ENCODE results near the gene ACYP2.
A peak's percentile ranks its signal among the peaks of the same experiment; 100 is the strongest.

ACYP2 gene

DNA sequence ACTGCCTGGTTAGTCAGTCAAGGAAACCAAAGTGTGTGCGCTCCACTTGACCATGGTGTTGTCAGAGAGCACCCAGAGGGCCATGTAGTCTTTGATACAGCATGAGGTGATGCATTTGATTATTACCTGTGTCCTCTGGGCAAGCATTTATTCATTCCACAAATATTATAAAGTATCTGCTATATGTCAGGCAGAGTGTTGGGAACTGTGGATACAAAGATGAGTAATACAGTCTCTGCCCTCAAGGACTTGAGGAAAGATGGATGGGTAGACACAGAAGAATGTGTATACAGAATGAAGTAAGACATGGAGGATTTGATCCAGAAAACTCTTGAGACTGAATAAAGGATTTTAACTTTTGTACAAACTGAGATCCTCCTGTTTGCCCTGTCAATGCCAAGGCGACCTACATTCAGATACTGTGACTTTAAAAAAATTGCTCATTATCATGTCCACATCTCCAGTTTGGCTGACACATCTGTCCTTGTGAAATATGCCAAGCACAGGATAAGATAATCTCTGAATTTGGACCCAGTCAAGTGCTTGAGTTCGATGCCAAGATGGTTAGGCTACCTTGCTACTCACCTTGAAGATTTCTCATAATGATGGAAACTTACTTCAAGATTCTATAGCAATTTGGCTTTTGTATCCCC is 50.8 kb downstream of the ACYP2 start:
- no peak for TF ChIP-seq ZFX (IDR thresholded peaks at IDR 0.05)
- TF ChIP-seq, protein P1, sequence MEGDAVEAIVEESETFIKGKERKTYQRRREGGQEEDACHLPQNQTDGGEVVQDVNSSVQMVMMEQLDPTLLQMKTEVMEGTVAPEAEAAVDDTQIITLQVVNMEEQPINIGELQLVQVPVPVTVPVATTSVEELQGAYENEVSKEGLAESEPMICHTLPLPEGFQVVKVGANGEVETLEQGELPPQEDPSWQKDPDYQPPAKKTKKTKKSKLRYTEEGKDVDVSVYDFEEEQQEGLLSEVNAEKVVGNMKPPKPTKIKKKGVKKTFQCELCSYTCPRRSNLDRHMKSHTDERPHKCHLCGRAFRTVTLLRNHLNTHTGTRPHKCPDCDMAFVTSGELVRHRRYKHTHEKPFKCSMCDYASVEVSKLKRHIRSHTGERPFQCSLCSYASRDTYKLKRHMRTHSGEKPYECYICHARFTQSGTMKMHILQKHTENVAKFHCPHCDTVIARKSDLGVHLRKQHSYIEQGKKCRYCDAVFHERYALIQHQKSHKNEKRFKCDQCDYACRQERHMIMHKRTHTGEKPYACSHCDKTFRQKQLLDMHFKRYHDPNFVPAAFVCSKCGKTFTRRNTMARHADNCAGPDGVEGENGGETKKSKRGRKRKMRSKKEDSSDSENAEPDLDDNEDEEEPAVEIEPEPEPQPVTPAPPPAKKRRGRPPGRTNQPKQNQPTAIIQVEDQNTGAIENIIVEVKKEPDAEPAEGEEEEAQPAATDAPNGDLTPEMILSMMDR (conservative IDR thresholded peaks at IDR 0.05): no peak
- H3K27ac ChIP-seq: no peak overlapping the region

DNA sequence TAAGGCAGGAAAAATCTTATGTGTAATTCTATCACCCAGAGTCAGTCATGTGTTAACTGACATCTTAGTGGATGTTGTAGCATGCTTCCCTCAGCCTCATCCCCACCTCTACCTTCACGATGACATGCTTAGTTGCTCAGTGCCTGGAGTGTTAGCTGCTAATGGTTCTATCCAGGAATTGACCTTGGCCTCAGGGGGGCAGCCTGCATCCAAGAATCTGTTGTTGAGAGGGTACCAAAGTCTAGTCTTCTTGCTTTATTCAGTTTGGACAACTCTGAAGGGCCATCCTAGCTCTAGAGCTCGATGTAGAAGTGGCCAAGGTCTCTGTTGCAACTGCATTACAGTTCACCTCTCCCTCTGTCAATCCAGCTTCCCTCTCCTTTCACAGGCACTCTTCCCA is 61.2 kb downstream of the ACYP2 start:
- no peak for TF ChIP-seq ZFX (IDR thresholded peaks at IDR 0.05)
- TF ChIP-seq, protein P1 (conservative IDR thresholded peaks at IDR 0.05): peak; percentile 9; the same call in 1 of the 2 replicates
- no peak overlapping the region for H3K27ac ChIP-seq

DNA sequence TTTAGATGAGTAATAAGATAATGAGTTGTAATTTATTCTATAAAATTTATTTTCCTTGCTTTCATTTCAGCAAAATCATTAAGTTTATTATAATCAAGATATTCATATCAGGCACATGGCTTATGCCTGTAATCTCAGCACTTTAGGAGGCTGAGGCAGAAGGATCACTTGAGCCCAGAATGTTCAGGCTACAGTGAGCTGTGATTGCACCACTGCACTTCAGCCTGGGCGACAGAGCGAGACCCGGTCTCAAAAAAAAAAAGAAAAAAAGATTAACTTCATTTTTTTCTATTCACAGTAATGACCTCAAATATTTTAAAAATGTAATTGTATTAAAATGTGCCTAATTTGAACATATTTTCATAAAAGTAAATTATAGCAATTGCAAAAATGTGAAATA is 67.9 kb downstream of the ACYP2 start:
- TF ChIP-seq, protein P1 (conservative IDR thresholded peaks at IDR 0.05): no peak
- TF ChIP-seq ZFX (IDR thresholded peaks at IDR 0.05): no peak
- no peak overlapping the region for H3K27ac ChIP-seq

DNA sequence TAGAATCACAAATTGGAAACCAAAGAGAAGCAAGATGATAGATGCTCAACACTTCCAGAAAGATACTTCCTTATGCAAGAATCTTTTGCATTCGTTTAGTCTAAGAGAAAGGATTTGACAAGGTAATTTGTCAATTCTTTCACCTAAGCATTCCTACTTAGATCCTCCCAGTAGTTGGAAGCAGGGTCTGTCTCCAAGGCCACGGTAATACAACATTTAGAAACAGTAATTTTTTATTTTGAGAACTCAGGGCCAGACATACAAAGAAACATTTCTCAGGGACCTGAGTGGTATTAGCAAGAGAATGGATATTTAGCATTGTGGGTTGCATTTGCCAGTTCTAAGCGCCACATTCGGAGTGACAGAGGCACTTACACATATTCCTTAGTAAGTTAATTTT is 68.6 kb downstream of the ACYP2 start:
- H3K27ac ChIP-seq: no peak overlapping the region
- TF ChIP-seq, protein P1 (conservative IDR thresholded peaks at IDR 0.05): no peak
- no peak for TF ChIP-seq ZFX (IDR thresholded peaks at IDR 0.05)

DNA sequence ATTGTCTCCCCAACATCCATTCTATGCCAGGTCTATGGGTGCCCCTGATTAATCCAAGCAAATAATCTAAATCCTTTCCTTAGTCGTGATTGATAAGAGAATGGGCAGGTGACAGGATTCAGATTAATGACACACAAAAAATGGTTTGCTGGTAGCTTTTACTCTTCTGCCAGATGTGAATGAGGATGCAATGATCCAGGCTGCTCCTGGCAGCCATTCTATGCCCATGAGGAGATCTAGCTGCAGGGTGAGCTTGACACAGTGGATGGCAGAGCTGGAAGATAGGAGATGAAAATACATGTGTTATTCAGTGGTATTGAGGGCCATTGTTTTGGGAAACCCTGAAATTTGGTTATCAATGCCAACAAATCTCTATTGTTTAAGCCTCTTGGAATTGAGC is 69.7 kb downstream of the ACYP2 start:
- TF ChIP-seq ZFX (IDR thresholded peaks at IDR 0.05): no peak
- TF ChIP-seq, protein P1 (conservative IDR thresholded peaks at IDR 0.05): no peak
- no peak overlapping the region for H3K27ac ChIP-seq

DNA sequence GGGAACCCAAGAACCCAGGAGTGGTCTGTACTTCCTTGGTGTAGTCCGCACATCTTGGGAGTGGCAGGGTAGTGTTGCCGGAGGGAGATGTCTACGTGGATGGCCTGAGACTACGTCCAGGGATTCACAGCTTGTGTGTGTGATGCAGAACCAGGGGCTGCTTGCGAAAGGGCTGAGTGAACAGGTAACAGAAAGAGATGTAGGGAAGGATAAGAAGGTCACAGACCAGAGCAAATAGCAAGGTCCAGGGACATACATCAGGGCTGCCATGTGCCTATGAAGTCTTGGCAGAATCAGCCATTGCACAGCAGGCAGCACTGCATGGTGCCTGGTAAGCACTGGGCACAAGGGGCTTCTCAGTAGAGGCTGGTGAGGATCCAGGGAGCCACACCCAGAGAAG is 71.9 kb downstream of the ACYP2 start:
- TF ChIP-seq ZFX (IDR thresholded peaks at IDR 0.05): no peak
- TF ChIP-seq, protein P1 (conservative IDR thresholded peaks at IDR 0.05): no peak
- H3K27ac ChIP-seq: no peak overlapping the region

DNA sequence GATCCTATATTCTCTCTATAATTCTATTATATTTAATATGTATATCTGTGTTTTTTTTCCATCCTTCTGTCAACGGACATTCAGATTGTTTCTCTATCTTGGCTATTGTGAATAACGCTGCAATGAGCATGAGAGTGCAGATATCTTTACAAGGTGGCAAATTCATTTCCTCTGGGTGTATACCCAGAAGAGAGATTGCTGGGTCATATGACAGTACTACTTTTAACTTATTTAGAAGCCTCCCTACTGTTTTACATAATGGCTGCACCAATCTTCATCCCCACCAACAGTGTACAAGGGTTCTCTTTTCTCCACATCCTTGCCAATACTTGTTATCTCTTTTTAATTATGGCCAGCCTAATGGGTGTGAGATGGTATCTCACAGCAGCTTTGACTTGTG is 74.1 kb downstream of the ACYP2 start:
- no peak overlapping the region for H3K27ac ChIP-seq
- TF ChIP-seq, protein P1 (conservative IDR thresholded peaks at IDR 0.05): no peak
- no peak for TF ChIP-seq ZFX (IDR thresholded peaks at IDR 0.05)

All from C4-2B (cell line).